Suppressor macrophage treated with lipopolysaccharide for 4 hours (primary cell): ENCODE measurements around the gene GALNT9.

Experiments used
- DNase-seq: peaks from one replicate; pipeline ENCODE4 v3.0.0-alpha.2; 2020

GALNT9 gene

DNA sequence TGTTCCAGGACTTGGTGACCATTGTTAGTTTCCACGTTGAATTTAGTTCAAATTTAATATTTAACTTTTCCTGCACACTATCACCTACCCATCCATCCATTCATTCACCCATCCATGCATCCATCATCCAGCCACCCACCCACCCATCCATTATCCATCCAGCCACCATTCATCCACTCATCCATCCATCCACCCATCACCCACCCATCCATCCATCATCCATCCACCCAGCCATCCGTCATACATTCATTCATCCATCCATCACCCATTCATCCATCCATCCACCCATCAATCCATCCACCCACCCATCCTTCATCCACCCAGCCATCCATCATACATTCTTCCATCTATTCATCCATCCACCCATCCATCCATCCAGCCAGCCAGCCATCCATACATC, 163.3 kb downstream of the GALNT9 start:
- no peak for DNase-seq

DNA sequence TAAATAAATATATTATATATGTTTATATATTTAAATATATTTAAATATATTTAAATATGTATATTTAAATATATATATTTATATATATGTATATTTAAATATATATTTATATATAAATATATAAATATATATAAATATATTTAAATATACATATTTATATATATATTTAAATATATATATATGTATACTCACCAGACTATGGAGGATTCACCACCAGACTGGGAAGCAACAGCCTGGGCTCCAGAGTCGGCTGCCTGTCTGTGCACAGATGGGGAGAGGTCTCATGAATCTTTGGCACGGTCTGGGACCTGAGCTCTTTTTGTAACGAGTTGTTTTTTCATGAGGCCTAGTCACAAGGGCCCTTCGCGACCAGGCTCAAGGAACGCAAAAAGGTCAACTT, 163.8 kb downstream of the GALNT9 start:
- no peak for DNase-seq

DNA sequence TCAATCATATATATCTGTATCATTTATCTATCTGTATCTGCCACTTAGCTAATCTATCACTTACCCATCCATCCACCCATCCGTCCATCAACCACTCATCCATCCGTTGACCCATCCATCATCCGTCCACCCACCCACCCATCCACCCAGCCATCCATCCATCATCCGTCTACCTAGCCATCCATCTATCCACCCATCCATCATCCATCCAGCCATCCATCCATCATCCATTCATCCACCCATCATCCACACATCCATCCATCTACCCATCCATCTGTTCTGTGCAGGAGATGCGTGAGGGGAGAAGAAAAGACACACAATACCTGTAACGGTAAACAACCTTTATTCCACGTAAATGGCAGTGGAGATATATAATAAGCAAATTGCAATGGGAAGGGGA, 165.0 kb downstream of the GALNT9 start:
- DNase-seq, result no peak

DNA sequence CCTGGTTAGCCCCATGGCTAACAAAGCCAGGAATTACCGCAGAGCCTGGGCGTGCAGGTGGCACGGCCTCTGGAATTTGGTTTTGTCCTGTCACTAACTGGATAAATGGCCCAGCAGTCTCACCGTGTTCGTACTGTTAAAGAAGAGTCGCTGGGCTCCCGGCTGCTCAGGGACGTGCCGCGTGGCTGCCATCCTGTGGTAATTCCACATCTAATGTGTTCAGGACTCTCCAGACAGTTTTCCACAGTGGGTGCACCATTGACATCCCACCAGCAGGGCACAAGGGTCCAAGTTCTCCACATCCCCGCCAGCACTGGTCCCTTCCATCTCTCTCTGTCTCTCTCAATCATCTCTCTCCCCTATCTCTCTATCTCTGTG, 165.5 kb downstream of the GALNT9 start:
- no peak for DNase-seq

DNA sequence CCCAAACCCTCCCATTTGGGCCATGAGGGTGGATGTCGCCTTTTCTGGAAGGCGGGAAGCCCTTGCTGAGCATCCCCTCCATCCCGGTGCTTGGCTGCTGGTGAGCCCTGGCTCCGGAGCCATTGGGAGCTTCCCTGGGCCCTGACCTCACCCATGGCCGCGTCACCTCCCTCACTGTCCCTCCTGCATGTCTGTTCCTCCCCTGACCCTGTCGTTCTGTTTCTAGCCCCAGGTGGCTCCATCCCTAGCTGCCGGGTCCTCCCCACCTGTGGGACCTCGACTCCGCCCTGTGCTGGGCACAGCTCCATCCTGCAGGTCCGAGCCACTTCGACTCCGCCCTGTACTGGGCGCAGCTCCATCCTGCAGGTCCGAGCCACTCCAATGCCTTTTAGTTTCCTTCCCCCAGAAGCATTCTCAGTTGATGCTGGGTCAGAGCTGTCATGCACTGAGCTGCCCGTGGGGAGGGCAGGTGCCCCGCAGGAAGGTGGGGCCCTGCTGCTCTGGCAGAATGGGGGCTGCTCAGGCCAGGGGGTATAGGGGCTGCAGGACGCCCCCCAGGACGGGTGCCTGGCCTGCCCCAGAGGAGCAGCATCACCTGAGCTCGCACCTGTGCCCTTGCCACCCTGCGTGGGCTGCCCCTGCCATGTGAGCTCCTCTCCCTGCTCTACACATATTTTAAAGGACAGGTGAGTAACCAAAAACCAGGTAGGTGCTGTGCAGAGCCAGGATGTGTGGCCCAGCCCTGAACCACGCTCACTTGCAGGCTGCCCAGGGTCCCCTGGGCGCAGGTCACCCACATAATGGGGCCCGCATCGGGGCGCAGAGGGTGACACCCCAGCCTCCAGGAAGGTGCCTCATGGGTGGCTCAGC, 166.1 kb downstream of the GALNT9 start:
- no peak for DNase-seq

DNA sequence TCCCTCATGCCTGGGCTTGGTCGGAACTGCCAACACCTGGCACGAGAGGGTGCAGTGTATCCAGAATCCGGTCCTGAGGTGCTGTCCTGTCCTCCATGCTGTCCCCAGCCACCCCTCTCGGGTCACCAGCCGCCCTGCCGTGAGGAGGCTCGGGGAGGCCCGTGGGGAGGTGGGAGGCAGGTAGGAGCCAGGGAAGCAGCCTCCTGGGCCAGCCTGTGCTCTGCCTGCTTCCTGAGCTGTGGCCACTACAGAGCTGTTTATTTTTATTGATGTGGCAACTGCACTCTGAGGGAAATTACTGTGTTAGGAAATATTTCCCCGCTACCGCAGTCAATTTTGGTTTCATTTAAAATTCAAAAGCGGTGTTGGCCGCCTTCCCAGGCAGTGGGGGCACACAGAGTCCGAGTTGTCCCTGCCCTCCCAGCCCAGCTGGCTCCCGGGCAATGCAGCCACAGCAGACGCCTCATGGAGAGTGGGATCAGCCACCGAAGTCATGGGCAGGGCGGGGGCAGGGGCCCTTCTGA, 166.8 kb downstream of the GALNT9 start:
- DNase-seq, result peak; percentile 78

DNA sequence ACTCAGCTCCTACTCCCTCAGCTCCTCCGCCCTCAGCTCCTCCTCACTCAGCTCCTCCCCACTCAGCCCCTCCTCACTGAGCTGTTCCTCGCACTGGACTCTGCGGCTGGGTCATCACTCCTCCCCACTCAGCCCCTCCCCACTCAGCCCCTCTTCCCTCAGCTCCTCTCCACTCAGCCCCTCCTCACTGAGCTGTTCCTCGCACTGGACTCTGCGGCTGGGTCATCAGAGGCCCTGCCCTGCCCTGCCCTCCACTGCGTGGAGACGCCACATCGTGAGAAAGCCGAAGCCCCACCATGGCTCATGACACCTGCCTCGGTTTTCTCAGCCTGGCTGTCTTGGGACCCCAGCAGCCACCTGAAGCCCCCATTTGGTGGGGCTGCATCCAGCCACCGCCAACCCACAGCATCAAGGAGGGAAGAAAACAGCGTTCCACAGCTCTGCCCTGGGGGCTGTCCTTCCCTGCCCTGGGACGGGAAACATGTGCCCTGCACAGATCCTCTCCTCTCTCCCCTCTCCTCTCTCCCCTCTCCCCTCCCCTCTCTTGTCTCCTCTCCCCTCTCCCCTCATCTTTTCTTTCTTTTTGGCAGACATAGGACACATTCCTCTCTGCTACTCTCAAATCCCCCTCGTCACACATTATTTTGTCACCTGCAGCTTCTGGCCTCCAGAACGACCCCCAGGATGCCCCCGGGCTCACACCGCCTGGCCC, 167.4 kb downstream of the GALNT9 start:
- DNase-seq, result no peak

DNA sequence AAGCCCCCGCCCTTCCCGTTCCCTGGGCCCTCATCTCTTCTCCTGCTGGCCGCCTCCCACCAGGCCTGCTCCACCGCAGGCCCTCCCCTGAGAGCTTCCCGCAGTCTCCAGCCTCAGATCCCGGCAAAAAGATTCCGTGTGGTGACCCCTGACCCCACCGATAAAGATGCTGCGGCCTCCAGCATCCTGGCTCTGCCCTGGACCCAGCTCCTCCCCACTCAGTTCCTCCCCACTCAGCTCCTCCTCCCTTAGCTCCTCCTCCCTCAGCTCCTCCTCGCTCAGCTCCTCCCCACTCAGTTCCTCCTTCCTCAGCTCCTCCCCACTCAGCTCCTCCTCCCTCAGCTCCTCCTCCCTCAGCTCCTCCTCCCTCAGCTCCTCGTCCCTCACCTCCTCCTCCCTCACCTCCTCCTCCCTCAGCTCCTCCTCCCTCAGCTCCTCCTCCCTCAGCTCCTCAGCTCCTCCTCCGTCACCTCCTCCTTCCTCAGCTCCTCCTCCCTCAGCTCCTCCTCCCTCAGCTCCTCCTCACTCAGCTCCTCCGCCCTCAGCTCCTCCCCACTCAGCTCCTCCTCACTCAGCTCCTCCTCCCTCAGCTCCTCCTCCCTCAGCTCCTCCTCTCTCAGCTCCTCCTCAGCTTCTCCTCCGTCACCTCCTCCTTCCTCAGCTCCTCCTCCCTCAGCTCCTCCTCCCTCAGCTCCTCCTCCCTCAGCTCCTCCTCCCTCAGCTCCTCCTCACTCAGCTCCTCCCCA, 168.2 kb downstream of the GALNT9 start:
- peak; percentile 29 for DNase-seq

DNA sequence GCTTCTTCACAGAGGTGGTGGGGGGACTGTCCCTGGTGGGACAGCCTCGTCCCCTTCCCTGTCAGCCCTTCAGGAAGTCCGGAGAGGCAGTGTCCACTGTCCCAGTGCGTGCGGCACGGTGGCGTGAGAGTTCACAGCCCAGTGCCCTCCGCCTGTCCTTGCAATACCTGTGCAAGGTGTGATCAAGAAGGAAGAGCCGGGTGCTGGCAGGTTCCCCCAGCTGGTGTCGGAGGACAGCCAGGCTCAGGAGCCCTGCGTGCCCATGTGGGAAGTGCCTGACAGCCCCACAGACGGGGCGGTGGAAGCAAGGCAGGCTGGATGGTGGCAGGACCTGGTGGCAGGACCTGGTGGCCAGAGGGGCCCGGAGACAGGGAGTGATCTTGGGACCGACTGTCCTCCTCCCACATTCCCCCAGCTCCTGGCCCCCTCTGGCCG, 168.8 kb downstream of the GALNT9 start:
- DNase-seq, result no peak

DNA sequence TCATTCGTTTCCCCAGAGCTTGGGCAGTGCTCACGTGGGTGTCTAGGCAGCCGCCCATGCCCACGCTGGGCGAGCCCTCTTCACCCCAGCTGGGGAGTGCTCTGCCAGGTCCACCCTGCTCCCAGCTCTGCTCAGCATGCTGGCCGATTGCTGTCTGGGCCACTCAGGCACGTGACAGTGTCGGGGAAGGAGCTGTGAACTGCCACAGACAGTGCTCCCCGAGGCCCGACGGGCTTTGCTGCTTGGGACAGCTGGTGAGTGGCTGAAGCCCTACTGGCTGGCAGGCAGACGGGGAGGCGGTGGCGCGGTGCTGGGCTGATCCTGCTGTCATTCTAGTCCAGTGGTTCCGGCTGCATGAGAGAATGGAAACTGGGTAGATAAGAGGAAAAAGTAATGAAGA, 169.4 kb downstream of the GALNT9 start:
- DNase-seq, result no peak

DNA sequence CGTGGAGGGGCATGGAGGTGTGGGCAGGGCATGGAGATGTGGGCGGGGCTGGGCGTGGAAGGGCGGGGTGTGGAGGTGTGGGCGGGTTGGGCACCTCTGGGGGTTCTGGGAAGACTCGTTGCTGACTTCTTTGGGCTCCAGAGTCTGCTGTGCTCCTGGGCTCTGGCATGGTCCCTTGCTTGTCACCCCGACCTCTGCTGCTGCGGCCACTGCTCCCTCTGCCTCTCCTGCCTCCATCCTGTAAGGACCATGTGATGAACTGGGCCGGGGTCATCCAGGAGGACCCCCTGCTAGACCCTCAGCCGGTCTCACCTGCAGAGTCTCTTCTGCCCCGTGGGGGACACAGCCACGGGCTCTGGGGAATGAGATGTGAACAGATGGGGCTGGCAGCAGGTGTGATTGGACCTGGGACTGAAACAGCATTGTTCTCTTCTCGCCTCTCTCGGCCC, 169.8 kb downstream of the GALNT9 start:
- no peak for DNase-seq

DNA sequence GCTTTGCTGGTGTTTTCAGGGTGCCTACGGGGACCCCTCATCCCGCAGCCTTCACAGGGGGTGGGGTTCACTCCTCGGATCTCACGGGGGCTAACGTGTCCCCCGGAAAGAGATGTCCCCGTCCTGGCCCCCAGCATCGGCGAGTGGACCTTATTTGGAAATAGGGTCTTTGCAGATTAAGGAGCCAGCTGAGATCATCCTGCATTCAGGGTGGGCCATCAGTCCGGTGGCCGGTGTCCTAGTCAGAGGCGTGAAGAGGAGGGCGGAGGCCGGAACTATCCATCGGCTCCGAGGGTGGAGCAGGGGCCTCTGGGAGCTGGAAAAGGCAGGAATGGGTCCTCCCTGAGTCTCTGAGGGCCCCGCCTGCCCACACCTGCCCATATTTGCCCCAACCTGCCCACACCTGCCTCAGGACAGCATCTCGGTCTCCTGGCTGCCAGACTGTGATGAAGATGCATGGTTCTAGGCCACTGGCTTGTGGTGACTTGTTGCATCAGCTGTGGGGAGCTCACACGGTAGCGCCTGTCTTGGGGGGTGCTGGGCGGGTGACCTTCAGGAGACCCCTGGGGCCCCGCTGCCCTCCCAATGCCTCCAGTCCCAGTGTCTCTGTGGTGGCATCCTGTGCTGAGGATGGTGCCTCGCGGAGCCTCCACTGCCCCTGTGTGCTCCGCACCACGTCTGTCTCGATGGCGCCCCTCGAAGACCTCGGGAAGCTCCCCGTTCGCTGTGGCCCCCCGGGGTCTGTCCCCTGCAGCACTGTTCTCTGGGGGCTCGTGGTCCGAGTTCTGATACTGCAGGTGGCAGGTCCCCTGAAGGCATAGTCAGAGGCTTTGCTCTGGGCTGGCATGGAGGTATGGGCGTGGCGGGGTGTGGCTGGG, 170.5 kb downstream of the GALNT9 start:
- no peak for DNase-seq

DNA sequence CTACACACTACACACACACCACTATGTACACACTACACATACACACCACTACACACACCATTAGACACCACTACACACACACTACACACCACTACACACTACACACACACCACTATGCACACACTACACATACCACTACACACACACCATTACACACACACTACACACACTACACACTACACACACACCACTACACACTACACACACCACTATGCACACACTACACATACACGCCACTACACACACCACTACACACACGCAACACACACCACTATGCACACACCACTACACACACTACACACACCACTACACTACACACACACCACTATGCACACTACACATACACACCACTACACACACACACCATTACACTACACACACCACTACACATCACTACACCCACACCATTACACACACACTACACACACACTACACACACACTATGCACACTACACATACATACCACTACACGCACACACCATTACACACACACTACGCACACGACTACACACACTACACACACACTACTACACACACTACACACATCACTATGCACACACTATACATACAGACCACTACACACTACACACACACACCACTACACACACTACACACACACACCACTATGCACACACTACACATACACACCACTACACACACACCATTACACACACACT, 171.5 kb downstream of the GALNT9 start:
- DNase-seq, result no peak

DNA sequence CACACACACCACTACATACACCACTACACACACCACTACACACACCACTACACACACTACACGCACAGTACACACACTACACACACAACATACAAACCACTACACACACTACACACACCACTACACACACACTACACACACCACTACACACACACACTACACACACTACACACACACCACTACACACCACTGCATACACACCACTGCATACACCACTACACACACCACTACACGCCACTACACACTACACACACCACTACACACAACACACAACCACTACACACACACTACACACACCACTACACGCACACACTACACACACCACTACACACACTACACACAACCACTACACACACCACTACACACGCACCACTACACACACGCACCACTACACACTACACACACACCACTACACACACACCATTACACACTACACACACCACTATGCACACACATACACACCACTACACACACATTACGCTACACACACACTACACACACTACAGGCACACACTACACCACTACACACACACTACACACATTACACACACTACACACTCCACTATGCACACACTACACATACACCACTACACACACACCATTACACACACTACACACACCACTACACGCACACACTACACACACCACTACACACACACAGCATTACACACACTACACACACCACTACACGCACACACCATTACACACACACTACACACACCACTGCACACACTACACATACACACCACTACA, 172.6 kb downstream of the GALNT9 start:
- DNase-seq, result no peak

DNA sequence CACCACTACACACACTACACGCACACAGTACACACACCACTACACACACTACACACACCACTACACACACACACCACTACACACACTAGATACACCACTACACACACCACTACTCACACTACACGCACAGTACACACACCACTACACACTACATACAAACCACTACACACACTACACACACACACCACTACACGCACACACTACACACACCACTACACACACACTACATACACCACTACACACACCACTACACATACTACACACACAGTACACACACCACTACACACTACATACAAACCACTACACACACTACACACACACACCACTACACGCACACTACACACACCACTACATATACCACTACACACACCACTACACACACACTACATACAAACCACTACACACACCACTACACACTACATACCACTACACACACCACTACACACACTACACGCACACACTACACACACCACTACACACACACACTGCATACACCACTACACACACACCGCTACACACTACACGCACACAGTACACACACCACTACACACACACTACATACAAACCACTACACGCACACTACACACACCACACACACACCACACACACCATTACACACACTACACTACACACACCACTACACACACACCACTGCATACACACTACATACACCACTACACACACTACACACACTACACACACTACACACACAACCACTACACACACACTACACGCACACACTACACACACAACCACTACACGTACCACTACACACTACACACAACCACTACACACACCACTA, 173.4 kb downstream of the GALNT9 start:
- DNase-seq, result no peak

DNA sequence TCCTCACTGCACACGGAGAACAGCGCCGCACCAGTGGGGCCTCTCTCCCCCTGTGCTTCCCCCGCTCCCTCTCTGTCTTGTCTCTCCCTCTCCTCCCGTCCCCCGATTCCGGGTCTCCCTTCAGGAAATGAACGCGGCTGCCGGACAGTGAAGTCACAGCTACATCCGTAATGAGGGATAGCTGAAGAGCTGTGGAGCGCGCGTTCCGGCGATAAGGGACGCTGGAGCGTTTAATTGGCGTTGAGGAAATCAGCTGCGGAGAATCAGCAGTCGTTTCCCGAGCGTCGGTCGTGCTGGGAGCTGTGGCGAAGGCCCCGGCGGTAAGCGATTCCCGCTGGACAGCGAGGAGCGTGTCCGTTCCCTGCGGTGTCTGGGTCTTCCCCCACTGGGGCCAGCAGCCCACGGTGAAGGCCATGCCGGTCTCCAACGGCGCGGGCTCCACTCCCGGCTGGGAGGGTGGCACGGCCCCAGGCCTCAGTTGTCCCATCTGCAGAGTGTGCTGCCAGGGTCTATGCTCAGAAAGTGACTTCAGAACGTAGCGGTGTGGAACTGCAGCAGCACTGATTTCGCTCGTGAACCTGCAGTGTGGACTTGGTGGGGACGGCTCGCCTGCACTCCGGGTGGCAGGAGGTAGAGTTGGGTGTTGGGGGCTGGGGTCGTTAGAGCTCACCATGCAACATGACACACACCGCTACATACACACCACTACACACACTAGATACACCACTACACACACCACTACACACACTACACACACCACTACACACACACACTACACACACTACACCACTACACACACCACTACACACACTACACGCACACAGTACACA, 174.2 kb downstream of the GALNT9 start:
- DNase-seq, result no peak

DNA sequence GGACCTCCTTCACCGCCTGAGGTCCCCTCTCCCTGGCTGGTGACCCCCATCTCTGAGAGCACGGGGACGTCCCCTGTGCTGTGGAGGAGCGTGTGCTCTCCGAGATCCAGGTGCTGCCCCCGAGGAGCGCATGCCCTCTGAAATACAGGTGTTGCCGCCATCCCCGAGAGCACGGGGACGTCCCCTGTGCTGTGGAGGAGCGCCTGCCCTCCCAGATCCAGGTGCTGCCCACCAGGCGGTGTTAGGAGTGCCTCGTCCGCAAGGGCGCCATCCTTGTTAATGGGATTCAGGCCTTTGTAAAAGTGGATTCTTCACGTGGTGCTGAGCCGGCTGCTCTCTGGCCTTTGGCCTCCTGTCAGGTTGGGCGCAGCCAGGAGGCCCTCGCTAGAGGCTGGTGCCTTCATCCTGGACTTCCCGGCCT, 175.0 kb downstream of the GALNT9 start:
- no peak for DNase-seq

DNA sequence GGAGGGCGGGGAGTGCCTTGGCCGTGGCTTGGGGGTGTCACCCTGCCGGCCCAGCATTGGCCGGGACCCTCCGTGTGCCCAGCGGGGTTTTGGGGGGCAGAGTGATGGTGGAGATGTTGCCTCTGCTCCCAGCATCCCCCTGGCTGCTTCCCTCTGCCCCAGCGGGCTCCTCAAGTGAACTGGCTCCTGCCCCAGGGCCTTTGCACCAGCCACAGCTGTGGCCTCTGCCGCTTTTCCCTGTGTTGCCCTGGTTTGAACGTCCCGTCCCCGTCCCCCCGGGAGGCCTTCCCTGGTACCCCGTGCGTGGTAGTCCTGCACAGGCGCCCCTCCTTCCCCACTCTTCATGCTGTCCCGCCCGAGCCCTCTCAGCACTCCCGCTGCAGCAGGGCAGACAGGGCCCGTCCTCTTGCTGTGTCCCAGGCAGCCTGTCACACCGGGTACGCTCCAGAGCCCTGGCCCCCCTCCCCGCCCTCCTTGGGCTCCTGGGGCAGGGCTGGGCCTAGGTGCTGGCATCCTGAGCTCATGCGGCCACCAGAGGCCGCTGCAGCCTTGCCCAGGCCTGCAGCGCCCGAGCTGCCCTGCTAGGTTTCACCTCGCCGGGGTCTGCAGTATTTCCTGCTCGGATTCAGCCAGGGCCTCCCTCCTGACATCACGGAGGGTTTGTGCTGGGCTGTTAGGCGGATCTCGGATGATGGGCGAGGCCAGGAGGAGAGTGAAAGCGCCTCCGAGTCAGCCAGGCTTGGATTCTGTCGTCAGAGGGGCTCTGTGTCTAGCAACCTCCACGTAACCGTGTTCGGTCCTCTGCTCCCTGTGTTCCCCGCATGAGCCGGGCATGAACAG, 175.7 kb downstream of the GALNT9 start:
- DNase-seq, result peak; percentile 76
